Measurements from ENCODE around the gene EPC2.

- TF ChIP-seq POLR2AphosphoS5 (IDR thresholded peaks at IDR 0.05; ENCODE audit: low read depth, low read length) (no peak), REST (IDR thresholded peaks at IDR 0.05; ENCODE audit: insufficient read depth in 1 of 2, low read depth in 2 of 2, low read length in 2 of 2) (no peak), TAF1 (IDR thresholded peaks at IDR 0.05; ENCODE audit: borderline replicate concordance, insufficient read depth, low read length) (no peak)
Observed at GRCh38 chr2:148681443-148681842, 36.9 kb downstream of the EPC2 start.

Measured in PFSK-1 (cell line).